ENCODE measurements around the gene LIN54.
A peak's percentile ranks its signal among the peaks of the same experiment; 100 is the strongest.
"Not testable (repeated sequence)": the region's sequence is repeated elsewhere in the genome, so short reads cannot be mapped to it uniquely, and the experiment has no call there.

Gene LIN54

GRCh38 chr4:83010522-83011318 lies at the start of gene LIN54:
Gene LIN54, minus strand, starts transcription at chr4:83010823. Its CDS starts 25,979 bp downstream, at chr4:82984844.
- DNase-seq, result peak; percentile 80 to 87

DNA sequence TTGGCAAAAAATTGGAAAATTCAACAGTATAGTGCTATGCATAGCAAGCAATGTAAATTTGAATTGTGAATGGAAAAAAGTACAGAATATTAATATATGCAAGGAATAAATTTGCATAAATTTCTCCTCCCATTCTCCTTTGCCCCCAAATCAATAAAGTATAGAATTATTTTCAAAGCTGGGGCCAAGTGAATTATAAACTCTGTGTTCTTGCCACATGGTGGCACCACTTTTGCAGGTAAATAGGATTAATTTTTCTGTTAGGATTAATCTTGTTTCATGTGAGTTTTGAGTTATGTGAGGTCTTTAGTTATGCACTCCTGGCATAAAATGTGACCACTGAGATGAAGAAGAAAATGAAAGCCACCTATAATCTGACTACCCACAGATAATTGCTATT lies 44.3 kb upstream of the LIN54 start:
- no peak for DNase-seq

DNA sequence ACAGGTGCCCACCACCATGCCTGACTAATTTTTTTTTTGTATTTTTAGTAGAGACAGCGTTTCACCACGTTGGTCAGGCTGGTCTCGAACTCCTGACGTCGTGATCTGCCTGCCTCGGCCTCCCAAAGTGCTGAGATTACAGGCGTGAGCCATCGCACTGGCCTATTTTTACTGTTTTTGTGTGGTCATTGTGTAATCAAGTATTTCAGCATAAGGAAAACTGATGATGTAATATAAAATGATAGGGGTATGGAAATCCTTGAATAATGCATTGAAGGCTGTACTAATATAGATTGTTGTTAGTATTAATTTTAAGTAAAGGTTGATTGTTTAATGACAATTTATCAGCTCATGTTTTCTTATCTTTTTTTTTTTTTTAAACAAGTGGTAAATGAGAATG lies 38.2 kb upstream of the LIN54 start:
- not testable (repeated sequence) for DNase-seq

DNA sequence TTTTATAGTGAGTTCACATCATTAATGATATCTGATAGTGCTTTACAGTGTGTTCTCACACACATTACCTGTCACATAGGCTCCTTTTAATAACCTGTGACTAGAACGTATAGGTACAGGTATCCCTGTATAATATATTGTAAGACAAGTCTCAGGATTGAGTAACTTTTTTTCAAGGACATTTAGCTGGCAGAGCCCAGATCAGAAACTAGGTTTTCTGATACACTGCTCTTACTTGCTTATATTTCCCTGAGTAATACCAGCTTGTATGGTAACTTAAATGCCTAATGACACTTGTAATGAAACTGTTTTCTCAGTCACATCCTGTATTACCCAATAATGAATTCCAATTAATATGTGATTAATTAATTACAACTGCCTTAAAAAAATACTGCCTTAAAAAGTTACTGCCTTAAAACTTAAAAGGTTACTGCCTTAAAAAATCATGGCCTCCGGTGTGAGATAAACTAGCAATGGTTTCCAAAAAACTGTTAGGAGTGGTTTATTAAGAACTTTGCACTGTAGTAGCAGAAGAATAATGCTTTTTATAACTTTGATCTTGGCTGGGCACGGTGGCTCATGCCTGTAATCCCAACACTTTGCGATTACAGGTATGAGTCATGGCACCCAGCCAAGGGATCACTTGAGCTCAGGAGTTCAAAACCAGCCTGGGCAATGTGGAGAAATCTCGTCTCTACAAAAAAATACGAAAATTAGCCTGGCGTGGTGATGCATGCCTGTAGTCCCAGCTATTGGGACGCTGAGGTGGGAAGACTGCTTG lies 36.3 kb upstream of the LIN54 start:
- DNase-seq, result no peak

DNA sequence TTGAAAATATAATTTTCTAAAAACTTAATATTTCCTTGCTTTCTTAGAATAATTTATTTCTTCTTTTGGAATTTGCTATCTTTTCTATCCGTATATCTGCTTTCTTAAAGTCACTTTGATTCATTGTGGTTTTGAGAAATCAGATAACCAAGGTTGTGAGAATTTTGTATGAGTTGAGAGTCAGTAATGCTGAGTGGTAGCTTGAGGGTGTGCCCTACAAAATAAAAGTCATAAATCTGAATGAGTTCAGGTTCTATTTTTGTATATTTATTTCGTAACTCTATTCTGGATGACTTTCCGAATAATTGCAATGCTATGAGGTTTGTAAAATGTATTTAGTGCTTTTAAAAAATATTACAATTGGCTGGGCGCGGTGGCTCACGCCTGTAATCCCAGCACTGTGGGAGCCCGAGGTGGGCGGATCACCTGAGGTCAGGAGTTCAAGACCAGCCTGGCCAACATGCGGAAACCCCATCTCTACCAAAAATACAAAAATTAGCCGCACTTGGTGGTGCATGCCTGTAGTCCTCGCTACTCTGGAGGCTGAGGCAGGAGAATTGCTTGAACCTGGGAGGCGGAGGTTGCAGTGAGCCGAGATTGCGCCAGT lies 33.3 kb upstream of the LIN54 start:
- DNase-seq, result no peak

GRCh38 chr4:83043157-83043556 lies 32.5 kb upstream of the LIN54 start:
- not testable (repeated sequence) for DNase-seq

- no peak for DNase-seq
Observed at GRCh38 chr4:83040269-83040668, 29.6 kb upstream of the LIN54 start.

DNA sequence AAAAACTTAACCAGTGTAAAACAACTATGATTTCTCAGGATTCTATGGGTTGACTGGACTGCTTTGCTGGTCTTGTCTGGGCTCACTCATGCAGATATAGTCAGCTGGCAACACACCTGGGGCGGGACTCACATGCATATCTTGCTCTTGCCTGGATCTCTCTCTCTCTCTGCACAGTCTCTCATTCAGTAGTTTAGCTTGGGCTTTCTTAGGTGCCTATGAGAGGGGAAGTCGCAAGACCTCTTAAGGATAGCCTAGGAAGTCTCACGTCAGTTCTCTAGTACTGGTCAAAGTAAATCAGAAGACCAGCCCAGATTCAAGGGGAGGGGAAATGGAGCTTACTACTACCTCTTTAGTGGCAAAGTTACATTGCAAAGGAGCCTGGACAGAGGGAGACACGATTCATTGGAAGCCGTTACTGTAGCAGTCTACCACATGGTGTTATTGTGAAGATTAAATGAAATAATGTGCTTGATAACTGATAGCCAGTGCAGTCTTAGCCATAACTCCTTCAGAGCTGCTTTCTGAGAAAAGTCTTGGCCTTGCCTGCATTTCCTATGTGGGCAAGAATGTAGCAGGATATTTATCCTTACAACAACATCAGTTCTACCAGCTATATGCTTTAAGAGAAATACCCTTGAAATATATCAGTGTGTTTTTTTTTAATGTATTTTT lies 26.5 kb upstream of the LIN54 start:
- no peak for DNase-seq

DNA sequence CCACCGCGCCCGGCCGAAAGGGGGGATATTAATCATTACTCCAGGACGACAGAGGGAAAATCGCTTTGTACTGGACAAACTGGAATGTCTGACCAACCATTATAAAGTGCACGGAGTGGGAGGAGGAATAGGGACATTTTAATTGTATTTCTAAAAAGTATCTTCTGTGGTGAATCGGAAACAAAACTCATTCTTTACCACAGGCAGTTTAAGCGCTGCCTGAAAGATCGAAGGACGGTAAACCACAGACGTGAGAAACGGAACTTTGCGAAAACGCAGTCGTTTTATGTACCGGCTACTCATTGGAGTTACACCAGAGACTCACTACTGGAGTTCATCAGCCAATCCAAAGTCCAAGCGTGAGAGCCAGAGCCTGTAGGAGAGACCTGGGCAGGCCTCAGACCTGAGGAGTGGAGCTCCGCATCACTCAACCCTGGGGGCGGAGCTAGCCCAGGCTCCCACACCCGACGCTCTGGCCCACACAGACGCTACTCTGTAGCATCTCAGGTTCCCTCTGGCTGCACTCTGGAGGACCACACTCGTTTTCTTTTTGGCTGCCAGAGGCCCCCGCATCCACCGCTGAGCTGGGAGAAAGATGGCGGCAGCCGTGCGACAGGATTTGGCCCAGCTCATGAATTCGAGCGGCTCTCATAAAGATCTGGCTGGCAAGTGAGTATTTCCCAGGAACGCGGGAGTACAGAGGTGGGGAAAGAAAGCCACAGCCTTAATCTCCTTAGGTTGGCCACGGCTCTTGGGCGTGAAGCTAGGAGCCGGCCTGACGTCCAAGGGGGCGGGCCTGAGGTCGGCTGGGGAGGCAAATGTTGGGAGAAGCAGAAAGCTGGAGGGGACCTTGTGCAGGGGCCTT lies 24.2 kb upstream of the LIN54 start, which contains the start of gene COPS4:
Gene COPS4, plus strand, starts transcription at position 554 of the 865 bp plus-strand sequence. Its CDS starts 42 bp downstream, at position 596.
- DNase-seq, result peak; percentile 90 to 94

DNA sequence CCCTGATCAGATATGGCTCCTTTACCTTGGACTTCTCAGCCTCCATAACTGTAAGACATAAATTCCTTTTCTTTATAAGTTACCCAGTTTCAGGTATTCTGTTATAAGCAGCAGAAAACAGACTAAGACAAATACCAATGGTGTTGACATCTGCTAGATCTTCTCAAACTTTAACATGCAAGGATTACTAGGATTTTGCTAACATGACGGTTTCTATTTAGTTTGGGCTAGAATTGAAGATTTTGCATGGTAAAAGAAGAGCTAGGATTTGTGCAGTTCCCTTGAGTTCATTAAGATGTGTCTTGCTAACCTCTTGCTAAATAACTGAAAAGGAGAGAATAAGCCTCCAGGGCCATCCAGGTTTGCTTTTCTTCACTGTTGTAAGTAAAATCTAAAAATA lies 19.1 kb upstream of the LIN54 start:
- no peak for DNase-seq

- no peak for DNase-seq
Observed at GRCh38 chr4:83028976-83029375, 18.4 kb upstream of the LIN54 start.

DNA sequence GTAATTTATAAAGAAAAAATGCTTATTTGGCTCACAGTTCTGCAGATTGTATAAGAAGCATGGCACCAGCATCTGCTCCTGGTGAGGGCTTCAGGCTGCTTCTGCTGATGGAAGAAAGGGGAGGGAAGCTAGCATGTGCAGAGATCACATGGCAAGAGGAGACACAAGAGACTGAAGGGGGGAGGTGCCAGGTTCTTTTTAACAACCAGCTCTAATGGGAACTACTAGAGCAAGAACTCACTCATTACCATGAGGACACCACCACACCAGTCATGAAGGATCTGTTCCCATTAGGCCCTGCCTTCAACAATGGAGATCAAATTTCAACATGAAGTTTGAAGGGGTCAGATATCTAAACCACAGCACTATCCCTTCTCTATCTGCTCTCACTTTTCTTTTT lies 14.9 kb upstream of the LIN54 start:
- no peak for DNase-seq

GRCh38 chr4:83024233-83024632 lies 13.6 kb upstream of the LIN54 start:
- DNase-seq, result no peak

GRCh38 chr4:83023599-83023998 lies 13.0 kb upstream of the LIN54 start:
- DNase-seq, result not testable (repeated sequence)

DNA sequence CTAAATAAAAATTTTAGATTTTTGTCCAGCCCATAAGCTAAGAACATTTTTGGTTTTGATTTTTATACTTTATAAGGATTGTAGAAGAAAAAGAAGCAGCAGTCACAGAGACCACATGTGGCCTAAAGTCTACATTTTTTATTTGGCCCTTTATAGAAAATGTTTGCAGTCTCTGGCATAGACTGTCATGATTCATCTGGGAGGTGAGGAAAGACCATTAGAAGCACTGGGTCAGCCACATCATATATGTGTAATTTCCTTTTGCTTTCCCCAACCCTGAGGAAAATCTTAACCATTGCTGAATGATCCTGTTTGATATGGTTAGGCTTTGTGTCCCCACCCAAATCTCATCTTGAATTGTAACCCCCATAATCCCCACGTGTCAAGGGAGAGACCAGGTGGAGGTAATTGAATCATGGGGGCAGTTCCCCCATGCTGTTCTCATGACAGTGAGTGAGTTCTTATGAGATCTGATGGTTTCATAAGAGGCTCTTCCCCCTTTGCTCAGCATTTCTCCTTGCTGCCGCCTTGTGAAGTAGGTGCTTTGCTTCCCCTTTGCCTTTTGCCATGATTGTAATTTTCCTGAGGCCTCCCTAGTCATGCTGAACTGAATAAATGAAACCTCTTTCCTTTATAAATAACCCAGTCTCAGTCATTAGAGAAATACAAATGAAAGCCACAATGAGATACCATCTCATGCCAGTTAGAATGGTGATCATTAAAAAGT lies 12.3 kb upstream of the LIN54 start:
- no peak for DNase-seq

DNA sequence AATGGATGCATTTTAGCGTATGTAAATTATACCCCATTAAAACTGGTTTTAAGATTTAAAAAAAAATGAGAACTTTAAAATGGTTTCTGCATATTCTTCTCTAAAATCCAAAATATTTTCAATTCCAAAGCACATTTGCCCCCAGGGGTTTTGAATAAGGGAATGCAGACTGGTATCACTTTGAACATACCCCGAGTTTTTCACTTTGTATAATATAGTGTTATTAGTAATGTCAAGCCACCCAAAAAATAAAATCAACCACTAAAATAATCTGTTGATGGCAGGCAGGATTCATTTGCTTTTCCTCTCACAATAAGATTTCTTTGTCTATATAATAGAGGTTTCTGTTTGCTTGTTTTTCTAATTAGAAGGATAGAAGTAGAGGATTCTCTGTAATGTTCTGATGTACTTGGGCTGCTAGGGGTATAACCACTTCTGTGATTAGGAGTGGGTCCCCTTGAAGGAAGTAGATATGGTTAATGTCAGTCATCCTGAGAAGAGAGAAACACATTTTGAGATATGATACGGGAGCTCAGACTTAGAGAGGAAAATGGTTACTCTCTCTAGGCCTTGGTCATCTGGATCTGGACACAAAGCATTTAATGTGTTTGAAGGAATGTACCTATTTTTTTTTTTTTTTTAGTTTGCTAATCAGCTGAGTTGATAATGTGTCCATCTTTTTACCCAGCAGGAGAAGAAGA lies 9.3 kb upstream of the LIN54 start:
- no peak for DNase-seq

DNA sequence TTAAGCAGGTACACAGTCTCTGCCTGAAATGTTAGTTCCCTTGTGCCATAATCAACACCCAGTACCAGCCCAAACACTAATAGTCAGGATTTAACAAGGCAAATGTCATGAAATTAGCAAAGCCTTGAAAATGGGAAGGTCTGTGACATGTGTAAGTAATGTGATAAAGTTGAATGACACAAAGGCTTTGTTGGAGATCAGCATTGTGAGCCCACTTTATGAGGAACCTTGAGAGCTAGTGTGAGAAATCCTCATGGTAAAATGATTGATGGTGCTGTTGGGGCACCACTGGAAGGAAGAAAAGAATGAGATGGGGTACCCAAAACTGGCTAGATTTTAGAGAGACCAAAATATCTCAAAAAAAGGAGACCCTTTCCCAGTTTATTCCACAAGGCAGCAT lies 3.3 kb upstream of the LIN54 start:
- DNase-seq, result no peak

- no peak for DNase-seq
Observed at GRCh38 chr4:83013420-83013867, 2.8 kb upstream of the LIN54 start.

DNA sequence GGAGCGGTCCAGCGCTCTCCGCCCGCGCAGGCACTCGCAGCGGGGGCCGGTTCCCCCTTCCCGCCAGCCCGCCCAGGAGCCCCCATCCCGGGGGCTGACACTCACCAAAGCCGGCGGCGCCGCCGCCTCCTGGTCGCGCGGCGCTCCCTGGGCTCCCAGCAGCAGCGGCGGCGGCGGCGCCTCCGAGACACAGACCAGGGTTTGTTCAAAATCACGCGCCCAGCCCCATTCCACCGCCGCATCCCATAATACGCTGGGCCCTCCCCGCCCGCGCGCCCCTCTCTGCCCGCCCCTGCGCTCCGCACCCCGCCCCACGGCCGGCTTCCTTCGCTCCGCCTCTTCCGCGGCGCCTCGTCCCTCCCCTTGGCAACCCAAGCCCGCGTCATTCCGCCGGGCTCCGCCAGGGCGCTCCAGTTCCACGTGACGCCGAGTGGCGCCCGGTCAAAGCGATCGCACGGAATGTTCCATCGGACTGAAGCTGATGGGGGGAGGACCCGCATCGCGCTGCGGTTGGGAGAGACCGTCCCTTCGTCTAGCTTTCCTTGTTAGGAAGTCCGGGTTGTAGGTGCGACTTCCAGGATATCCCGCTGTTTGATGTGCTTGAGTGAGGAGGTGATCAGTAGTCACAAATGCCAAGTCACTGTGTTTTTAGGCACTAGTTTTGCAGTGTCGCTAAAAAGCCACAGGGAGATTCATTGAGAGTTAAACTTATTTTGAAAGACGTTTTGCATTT lies 2.2 kb upstream of the LIN54 start:
- peak; percentile 97 to 99 for DNase-seq

DNA sequence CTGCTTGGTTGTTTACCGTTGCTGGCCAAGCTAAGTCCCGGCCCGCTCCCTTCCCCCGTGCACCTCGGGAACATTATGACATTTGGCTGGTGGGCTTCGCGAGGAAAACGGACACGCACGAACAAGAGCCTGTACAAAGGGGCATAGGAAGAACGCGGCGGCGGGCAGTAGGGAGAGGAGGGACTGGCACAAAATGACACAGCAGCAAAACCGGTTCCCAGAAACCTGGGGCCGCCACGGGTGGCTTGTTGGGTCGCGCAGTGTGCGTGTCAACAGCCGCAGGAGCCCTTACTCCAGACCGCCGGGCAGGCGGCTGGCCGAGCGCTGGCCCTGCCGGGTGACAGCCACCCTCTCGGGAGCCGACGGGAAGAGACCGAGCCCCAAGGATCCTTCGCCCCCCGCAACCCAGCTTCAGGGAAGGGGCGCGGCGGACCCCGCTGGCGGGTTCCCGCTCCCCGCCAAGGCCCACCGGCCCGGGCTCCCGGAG lies 1.6 kb upstream of the LIN54 start:
- DNase-seq, result peak; percentile 63 to 70

All from activated T-cell treated with anti-CD3 and anti-CD28 coated beads, Interleukin-2, amount 50 U/mL, for 48 hours (primary cell).